NCI-H774 (cell line): ENCODE measurements around the gene ST3GAL3.
"Not testable (repeated sequence)": the region's sequence is repeated elsewhere in the genome, so short reads cannot be mapped to it uniquely, and the experiment has no call there.

Experiments used
- DNase-seq: peaks from one replicate; lab custom pipeline; 2025; lab: John Stamatoyannopoulos, UW

The ST3GAL3 gene

GRCh38 chr1:43703836-43704235 lies 3.5 kb upstream of the ST3GAL3 start:
- no peak for DNase-seq

GRCh38 chr1:43704838-43705237 lies 2.5 kb upstream of the ST3GAL3 start:
- DNase-seq, result no peak

DNA sequence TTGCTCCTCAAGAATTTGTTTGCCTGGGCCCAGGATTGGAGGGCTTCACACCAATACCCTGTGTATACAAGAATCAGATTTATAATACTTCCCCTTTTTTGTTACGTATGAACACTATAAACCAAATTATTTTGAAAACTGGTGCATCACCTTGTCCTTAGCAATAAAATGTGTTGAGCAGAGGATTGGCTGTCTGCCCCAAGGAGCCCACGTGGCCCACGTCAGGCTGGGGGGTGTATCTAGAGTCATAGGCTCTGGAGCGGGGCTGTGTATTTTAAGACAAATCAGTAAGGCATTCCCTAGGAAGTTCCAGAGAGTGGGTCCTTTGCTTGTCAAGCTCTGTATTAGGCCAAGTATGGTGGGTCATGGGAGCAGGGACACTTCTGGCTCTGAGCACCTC lies 2.0 kb upstream of the ST3GAL3 start:
- DNase-seq, result no peak

GRCh38 chr1:43705982-43706597 lies 1.2 kb upstream of the ST3GAL3 start:
- no peak for DNase-seq

DNA sequence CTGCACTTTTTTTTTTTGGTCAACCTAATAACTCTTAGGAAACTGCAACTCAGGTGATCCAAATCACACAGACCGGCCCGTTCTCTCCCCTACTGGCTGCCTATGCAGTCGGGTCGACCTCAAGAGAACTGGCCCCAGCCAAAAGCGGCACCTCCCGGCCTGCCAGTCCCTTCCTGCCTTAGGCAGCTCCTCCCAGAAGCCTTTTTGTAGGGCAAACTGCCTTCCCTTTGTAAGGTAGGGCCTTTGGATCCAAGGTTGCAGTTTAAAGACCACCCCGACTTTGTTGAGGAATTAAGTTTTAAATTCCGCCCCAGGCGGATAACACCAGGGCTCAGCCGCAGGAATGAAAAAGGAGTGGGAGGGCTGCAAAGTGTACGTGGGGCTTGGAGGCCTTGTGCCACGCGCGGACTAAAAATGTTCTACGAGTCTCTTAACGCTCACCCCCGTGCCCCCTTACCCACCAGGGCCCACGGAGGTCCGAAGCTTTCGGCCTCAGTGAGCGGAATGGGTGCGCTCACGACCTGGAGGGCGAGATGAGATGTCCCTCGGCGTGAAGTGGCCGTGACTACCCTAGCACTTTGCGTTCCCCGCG lies 642 bp upstream of the ST3GAL3 start:
- no peak for DNase-seq

- no peak for DNase-seq
These were observed 670 bp downstream of the ST3GAL3 start for GRCh38 chr1:43708002-43708410.

DNA sequence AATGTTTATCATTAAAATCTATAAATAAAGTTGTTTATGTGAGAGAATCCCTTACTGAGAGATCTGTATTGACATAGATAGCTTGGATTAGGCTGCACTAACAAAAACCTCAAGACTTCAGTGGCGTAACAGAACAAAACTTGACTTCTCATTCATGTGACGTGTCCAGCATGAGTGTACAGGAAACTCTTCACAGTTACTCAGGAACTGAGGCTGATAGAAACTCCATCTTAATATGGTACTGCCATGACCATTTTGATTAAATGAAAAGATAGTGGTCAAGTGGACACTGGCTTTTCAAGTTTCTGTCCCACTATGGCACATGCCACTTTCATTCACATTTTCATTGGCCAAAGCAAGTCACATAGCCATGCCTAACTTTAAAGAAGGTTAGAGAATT lies 3.7 kb downstream of the ST3GAL3 start:
- DNase-seq, result no peak

DNA sequence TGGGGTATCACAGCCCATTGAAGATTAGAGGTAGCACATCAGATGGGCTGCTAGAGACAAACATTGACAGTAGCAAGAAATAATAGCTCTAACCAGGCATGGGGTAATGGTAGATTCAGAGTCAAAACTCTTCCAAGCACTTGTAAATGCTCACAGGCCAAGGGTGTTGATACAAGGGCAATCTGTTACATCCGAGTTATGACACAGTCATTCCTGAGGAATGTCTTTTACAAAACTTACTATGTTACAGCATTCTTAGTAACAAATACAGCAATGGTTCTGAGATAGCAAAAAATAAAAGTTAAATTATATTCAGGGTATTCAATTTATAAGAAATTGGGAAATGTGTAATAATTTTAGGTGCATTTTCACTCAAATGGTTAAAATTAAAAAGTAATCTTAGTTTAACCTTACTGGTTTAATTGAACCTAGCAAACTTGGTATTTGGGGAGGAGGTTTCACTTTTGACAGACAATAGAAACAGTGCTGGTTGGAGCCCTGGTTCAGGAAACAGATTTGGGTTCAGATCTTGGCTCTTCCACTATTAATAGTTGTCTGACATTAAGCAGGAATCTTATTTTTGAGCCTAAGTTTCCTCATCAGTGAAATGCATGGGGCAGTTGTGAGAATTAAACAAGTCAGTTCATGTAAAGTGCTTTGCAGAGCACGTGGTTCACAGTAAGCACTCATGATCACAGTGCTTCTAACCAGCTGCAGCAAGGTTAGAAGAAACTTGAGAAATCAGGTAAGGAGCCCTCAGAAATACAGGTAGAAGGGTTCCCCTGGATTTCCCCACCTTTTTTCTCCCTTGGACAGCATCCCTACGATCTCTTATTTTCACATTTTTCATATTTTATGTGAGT lies 4.4 kb downstream of the ST3GAL3 start:
- DNase-seq, result no peak

DNA sequence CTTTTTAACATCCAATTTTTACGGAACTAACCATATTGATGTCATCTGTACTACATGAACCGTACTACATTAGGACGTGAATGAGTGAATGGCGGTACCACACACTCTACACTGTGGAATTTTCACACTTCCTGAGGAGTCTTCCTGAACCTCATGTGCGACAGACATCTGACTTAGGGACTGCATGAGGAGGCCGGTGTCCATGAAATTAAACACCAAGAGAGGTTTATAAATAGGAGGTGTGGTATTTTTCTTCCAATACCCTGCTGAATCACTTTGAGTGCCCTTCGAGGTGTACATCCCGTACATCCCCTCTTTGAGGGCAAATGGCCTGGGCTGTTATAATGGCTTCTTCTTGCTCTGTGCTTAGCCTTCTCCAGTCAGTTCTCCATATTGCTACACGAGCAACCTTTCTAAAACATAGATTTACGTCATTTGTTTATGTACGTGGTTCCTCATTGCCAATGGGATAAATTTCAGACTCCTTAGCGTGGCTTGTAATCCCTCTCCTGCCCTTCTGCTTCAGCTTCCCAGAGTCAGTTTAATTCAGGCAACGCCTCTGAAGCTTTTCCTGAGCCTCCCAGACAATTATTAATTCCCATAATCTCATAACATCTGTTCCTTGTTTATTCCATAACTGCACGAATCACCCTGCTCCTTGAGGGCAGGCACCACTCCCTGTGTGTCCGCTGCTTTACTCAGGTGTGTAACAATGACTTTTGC lies 9.4 kb downstream of the ST3GAL3 start:
- DNase-seq, result no peak

DNA sequence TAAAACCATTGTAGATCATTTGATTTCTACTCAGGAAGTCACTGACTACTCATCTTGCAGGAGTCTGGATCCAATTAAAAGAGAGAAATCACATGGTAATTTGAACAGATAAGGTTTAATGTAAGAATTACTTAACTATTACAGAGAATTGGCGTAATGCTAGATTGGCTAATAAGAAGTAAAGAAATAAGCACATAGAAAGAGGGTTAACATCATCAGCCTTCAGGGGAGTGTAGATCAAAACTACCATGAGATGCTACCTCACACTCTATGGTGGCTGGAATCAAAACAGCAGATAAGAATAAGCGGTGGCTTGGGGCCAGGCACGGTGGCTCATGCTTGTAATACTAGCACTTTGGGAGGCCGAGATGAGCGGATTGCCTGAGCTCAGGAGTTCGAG lies 11.7 kb downstream of the ST3GAL3 start:
- no peak for DNase-seq

GRCh38 chr1:43719670-43720419 lies 12.5 kb downstream of the ST3GAL3 start:
- not testable (repeated sequence) for DNase-seq

GRCh38 chr1:43722810-43723209 lies 15.5 kb downstream of the ST3GAL3 start:
- no peak for DNase-seq

- DNase-seq, result no peak
These were observed 22.6 kb downstream of the ST3GAL3 start for GRCh38 chr1:43729816-43730463.

DNA sequence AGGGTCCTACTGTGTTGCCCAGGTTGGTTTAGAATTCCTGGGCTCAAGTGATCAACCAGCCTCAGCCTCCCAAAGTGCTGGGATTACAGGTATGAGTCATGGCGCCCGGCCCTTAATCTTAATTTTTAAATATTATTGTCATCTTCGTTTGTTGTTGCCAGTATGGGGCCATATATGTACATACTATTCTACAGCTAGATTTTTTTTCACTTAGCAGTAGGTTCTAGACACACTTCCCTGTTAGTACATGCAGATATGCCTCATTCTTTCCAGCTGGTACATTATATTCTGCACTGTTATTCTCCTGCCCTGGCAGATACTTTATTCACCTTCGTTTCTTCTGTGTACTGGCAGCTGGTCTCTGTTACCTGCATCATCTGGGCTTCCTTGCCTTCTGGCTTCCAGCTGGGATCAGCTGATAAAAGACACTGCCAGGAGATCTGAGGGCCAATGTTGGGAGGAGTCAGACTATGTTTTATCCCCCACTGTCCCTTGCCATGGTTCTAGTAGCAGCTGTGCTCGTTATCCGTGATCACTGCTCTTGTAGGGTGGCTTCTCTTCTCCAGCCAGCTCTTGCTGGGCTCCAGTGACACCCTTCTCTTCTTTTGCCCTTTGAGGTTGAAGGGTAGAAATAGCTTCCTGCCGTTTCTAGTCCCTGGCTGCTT lies 24.7 kb downstream of the ST3GAL3 start:
- DNase-seq, result no peak

- DNase-seq, result no peak
These were observed 29.5 kb downstream of the ST3GAL3 start for GRCh38 chr1:43736819-43737218.

DNA sequence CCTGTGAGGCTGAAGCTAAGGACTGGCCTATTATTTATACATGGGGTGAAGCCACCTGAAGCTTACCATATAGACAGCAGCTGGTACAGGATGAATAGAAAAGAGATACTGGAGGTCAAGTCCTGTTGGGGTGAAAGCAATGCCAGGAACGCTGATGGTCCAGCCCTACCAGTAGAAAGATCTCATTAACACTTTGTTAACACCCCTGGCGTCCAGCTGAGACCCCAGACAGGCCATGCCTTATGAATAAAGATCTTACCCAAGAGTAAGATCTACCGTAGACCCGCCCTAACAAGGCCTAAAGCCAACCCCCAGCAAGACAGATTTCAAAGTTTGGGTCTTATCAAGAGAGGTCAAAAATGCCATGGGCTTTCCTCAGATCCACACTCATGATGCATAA lies 34.7 kb downstream of the ST3GAL3 start:
- DNase-seq, result no peak

DNA sequence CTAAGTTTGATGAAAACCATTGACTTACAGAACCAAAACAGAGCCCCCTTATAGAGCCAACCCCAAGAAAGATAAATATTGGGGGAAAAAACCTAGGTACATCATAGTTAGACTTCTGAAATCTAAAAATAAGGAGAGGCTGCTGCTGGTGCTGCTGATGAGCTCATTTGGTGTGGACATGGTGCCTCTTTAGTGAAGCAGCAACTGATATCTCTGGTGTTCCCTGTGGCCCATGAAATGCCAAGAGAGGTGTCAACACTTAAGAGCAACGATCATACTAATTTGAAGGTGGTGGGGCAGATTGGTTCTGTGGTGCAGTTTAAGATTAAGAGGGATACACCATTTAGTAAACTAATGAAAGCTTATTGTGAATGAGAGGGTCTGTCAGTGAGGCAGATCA lies 35.9 kb downstream of the ST3GAL3 start:
- DNase-seq, result no peak

- no peak for DNase-seq
These were observed 40.4 kb downstream of the ST3GAL3 start for GRCh38 chr1:43747736-43748135.

DNA sequence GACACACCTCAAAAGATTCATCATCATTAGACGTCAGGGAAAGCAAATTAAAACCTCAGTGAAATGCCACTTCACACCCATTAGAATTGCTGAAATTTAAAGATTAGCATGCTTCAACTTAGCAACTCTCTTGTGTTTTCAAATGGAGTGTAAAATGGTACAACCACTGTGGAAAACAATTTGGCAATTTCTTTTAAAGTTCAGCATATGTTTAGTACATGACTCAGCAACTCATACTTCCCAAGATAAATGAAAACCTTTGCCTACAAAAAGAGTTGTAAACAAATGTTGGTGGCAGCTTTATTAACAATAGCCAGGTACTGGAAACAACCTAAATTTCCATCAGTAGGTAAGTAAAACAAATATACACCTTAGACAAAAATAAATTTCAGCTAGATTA lies 42.7 kb downstream of the ST3GAL3 start:
- DNase-seq, result no peak

- DNase-seq, result no peak
These were observed 46.1 kb downstream of the ST3GAL3 start for GRCh38 chr1:43753422-43753821.

GRCh38 chr1:43754892-43755291 lies 47.6 kb downstream of the ST3GAL3 start:
- no peak for DNase-seq
